OCI-LY7 (cell line): ENCODE data around the gene ARHGAP28. TPM values are rescaled to one million over a fixed set of nuclear protein-coding genes. Genes with fewer than 3 reads are reported as not detected.

Source experiments
- BruUV-seq: library from RNA; stranded (reverse); fragments of 400-500 nt; replicated peaks from 2 replicates; lab custom pipeline; 2021; lab: Mats Ljungman, UMichigan
- CTCF ChIA-PET: fragments of 300-600 bp; sonication (Branson Sonifier 250); formaldehyde crosslinking; loops from one replicate; lab custom pipeline; 2022; ENCODE audit warnings: antibody characterized with exemption; ENCODE audit not compliant: unreplicated experiment; lab: Charles Lee
- POLR2A ChIA-PET: fragments of 300-600 bp; sonication (Branson Sonifier 250); formaldehyde crosslinking; loops from one replicate; lab custom pipeline; 2022; ENCODE audit warnings: antibody characterized with exemption; lab: Charles Lee
- DNase-seq: peaks from one replicate; pipeline ENCODE4 v3.0.0-alpha.2; 2015; ENCODE audit warnings: low spot score
- H2AFZ ChIP-seq: fragments of 200-600 bp; sonication (generic), shearing (Covaris generic); 2 replicates; pipeline ENCODE4 v1.6.1; 2014; ENCODE audit warnings: mild to moderate bottlenecking, antibody characterized with exemption, low read length, moderate library complexity
- H3K27ac ChIP-seq: fragments of 200-600 bp; sonication (generic); 2 replicates; pipeline ENCODE4 v1.5.1; 2014; ENCODE audit warnings: mixed run types, low read depth, mild to moderate bottlenecking, moderate library complexity, low read length, inconsistent platforms; ENCODE audit not compliant: poor library complexity, severe bottlenecking
- H3K36me3 ChIP-seq: fragments of 200-600 bp; sonication (generic); 2 replicates; pipeline ENCODE4 v1.6.1; 2014; ENCODE audit warnings: mild to moderate bottlenecking, antibody characterized with exemption, low read length, moderate library complexity, mixed read lengths; ENCODE audit not compliant: insufficient read depth
- H3K4me1 ChIP-seq: fragments of 200-600 bp; sonication (generic); 2 replicates; pipeline ENCODE4 v1.5.1; 2014; ENCODE audit warnings: mild to moderate bottlenecking, low read length; ENCODE audit not compliant: insufficient read depth, poor library complexity, severe bottlenecking
- H3K4me2 ChIP-seq: fragments of 200-600 bp; sonication (generic); 2 replicates; pipeline ENCODE4 v1.6.1; 2014; ENCODE audit warnings: mild to moderate bottlenecking, low read length
- H3K4me3 ChIP-seq: fragments of 200-600 bp; sonication (generic); 2 replicates; pipeline ENCODE4 v1.5.1; 2014; ENCODE audit warnings: mild to moderate bottlenecking, low read depth, low read length; ENCODE audit not compliant: poor library complexity, severe bottlenecking
- H3K79me2 ChIP-seq: fragments of 200-600 bp; sonication (generic); 2 replicates; pipeline ENCODE4 v1.6.1; 2016; ENCODE audit warnings: low read depth, mild to moderate bottlenecking, low read length, moderate library complexity, mixed read lengths; ENCODE audit not compliant: insufficient read depth
- H3K9me2 ChIP-seq: fragments of 200-600 bp; sonication (generic); 2 replicates; pipeline ENCODE4 v1.6.1; 2016; ENCODE audit warnings: mild to moderate bottlenecking, low read length, mixed read lengths; ENCODE audit not compliant: insufficient read depth
- H3K9me3 ChIP-seq: fragments of 200-600 bp; sonication (generic); 2 replicates; pipeline ENCODE4 v1.6.1; 2014; ENCODE audit warnings: mild to moderate bottlenecking, mixed run types, low read length, mixed read lengths
- H4K20me1 ChIP-seq: fragments of 200-600 bp; sonication (generic); 2 replicates; pipeline ENCODE4 v1.6.1; 2014; ENCODE audit warnings: mild to moderate bottlenecking, antibody characterized with exemption, low read length, moderate library complexity, mixed read lengths; ENCODE audit not compliant: insufficient read depth
- CTCF ChIP-seq: fragments of 200-600 bp; sonication (generic); conservative IDR thresholded peaks from 2 replicates; pipeline ENCODE4 v1.5.1; 2014; ENCODE audit warnings: mild to moderate bottlenecking, antibody characterized with exemption, low read length, moderate library complexity, mixed read lengths
- EZH2phosphoT487 ChIP-seq: fragments of 200-600 bp; sonication (generic); IDR thresholded peaks from 2 replicates; pipeline ENCODE4 v1.6.1; 2018; ENCODE audit warnings: low read depth, borderline replicate concordance, mild to moderate bottlenecking, mixed run types, antibody characterized with exemption, low read length, moderate library complexity, mixed read lengths
- intact Hi-C: fragments of 100-400 bp; cut with micrococcal nuclease; formaldehyde crosslinking; loops from one replicate; pipeline ENCODE4 v1.10.0; 2022; ENCODE audit not compliant: unreplicated experiment
- total RNA-seq, 2 experiments: library from RNA; depleted of rRNA in 1 of 2; stranded (reverse); fragments of >200 nt in 1 of 2; shearing (Covaris generic) in 1 of 2; gene quantifications; 2 replicates each; pipeline ENCODE4 v1.2.3, GENCODE V29; 2014 to 2022

ARHGAP28 gene
- total RNA-seq, 2 experiments from 2014 or later, result not detected

- Histone ChIP-seq H4K20me1 (no peaks in the 10 kb centered on the region), H3K36me3 (no peaks in the 10 kb centered on the region), H3K9me2 (no peaks in the 10 kb centered on the region), H3K4me1 (no peaks in the 10 kb centered on the region), H3K4me2 (no peak overlapping the region), H3K79me2 (no peaks in the 10 kb centered on the region), H2AFZ (no peak overlapping the region), H3K27ac (no peak overlapping the region), H3K9me3 (0 out of 2 replicates have a peak, but pooled peaks cover 5% of the 10 kb centered on the region), H3K4me3 (no peak overlapping the region)
- CTCF ChIA-PET, result no interaction called here
- BruUV-seq, result no TSS peak
- intact Hi-C loops, result no loop called here
- TF ChIP-seq EZH2phosphoT487, result no peak
- TF ChIP-seq CTCF, result no peak
- no peak for DNase-seq
- POLR2A ChIA-PET, result no interaction called here
These were observed 125.3 kb downstream of the ARHGAP28 start for GRCh38 chr18:6854811-6855210.

- no peaks in the 10 kb centered on the region for H3K79me2 ChIP-seq
- no peaks in the 10 kb centered on the region for H3K4me1 ChIP-seq
- no peaks in the 10 kb centered on the region for H4K20me1 ChIP-seq
- POLR2A ChIA-PET, result no interaction called here
- H3K4me3 ChIP-seq, result no peak overlapping the region
- CTCF ChIA-PET, result no interaction called here
- BruUV-seq, result no TSS peak
- no peak overlapping the region for H3K27ac ChIP-seq
- TF ChIP-seq EZH2phosphoT487, result no peak
- no peak for TF ChIP-seq CTCF
- H3K9me3 ChIP-seq, result 0 out of 2 replicates have a peak, but pooled peaks cover 5% of the 10 kb centered on the region
- H3K36me3 ChIP-seq, result no peaks in the 10 kb centered on the region
- H3K4me2 ChIP-seq, result no peak overlapping the region
- intact Hi-C loops, result no loop called here
- H2AFZ ChIP-seq, result no peak overlapping the region
- DNase-seq, result no peak
- no peaks in the 10 kb centered on the region for H3K9me2 ChIP-seq
These were observed 126.3 kb downstream of the ARHGAP28 start for GRCh38 chr18:6855767-6856166.

DNA sequence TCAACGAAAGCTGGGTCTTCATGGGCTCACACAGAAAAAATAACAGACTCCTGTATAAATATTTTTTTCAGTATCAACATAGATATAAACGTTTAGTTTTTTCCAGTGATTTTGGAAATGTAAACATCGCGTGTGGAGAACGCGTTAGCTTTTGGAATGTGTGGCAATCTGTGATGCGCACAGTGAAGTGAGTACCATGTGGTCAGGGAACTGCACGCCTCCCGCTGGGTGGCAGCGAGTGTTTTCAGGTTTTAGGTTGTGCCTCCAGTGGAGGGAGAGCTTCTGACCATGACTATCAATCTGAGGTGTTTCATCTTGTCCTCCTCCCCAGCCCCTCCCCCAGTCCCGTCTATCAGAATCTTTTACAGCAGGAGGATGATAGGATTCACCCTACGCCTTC is 127.8 kb downstream of the ARHGAP28 start:
- TF ChIP-seq CTCF (no peak), EZH2phosphoT487 (no peak)
- no peak overlapping the region for H2AFZ ChIP-seq
- ChIA-PET POLR2A (interaction anchor here (0.6 to 1.2 kb wide), 2 partner anchors 11 to 649 kb away, joined by 3 read pairs; no protein-coding TSS in a partner anchor), CTCF (no interaction called here)
- H4K20me1 ChIP-seq, result no peaks in the 10 kb centered on the region
- no peak overlapping the region for H3K27ac ChIP-seq
- no peak overlapping the region for H3K4me3 ChIP-seq
- intact Hi-C loops, result no loop called here
- H3K9me3 ChIP-seq, result 0 out of 2 replicates have a peak, but pooled peaks cover 1% of the 10 kb centered on the region
- H3K79me2 ChIP-seq, result no peaks in the 10 kb centered on the region
- H3K36me3 ChIP-seq, result no peaks in the 10 kb centered on the region
- no peak for DNase-seq
- no TSS peak for BruUV-seq
- H3K4me2 ChIP-seq, result no peak overlapping the region
- H3K4me1 ChIP-seq, result no peaks in the 10 kb centered on the region
- no peaks in the 10 kb centered on the region for H3K9me2 ChIP-seq
